ENCODE data around the gene ZNF41.

ZNF41 gene

GRCh38 chrX:47489507-47490275 lies 6.7 kb upstream of the ZNF41 start:
- DNase-seq (ENCODE audit: low spot score) = no peak

GRCh38 chrX:47484885-47485284 lies 1.9 kb upstream of the ZNF41 start:
- no peak for DNase-seq (ENCODE audit: low spot score)

GRCh38 chrX:47483306-47484268 lies 565 bp upstream of the ZNF41 start:
- peak; percentile 24 for DNase-seq (ENCODE audit: low spot score)

- DNase-seq (ENCODE audit: low spot score) = no peak
Observed at GRCh38 chrX:47482065-47482511, 934 bp downstream of the ZNF41 start.

- DNase-seq (ENCODE audit: low spot score) = no peak
Observed at GRCh38 chrX:47481160-47481559, 1.9 kb downstream of the ZNF41 start.

GRCh38 chrX:47480576-47480975 lies 2.4 kb downstream of the ZNF41 start:
- DNase-seq (ENCODE audit: low spot score) = no peak

GRCh38 chrX:47475476-47475875 lies 7.5 kb downstream of the ZNF41 start:
- no peak for DNase-seq (ENCODE audit: low spot score)

- DNase-seq (ENCODE audit: low spot score) = no peak
Observed at GRCh38 chrX:47467106-47467505, 15.9 kb downstream of the ZNF41 start.

- DNase-seq (ENCODE audit: low spot score) = no peak
Observed at GRCh38 chrX:47460561-47460960, 22.5 kb downstream of the ZNF41 start.

- DNase-seq (ENCODE audit: low spot score) = no peak
Observed at GRCh38 chrX:47458528-47458927, 24.5 kb downstream of the ZNF41 start.

GRCh38 chrX:47456080-47456479 lies 26.9 kb downstream of the ZNF41 start:
- DNase-seq (ENCODE audit: low spot score) = no peak

- no peak for DNase-seq (ENCODE audit: low spot score)
Observed at GRCh38 chrX:47452112-47452511, 30.9 kb downstream of the ZNF41 start.

- DNase-seq (ENCODE audit: low spot score) = no peak
Observed at GRCh38 chrX:47448165-47448806, 34.7 kb downstream of the ZNF41 start.

GRCh38 chrX:47447607-47448006 lies 35.4 kb downstream of the ZNF41 start:
- no peak for DNase-seq (ENCODE audit: low spot score)

GRCh38 chrX:47446971-47447370 lies 36.1 kb downstream of the ZNF41 start:
- DNase-seq (ENCODE audit: low spot score) = no peak

- DNase-seq (ENCODE audit: low spot score) = no peak
Observed at GRCh38 chrX:47446431-47446830, 36.6 kb downstream of the ZNF41 start.

GRCh38 chrX:47430925-47431324 lies 52.1 kb downstream of the ZNF41 start:
- DNase-seq (ENCODE audit: low spot score) = no peak

GRCh38 chrX:47422444-47422843 lies 60.6 kb downstream of the ZNF41 start:
- no peak for DNase-seq (ENCODE audit: low spot score)

GRCh38 chrX:47420962-47421361 lies 62.1 kb downstream of the ZNF41 start:
- no peak for DNase-seq (ENCODE audit: low spot score)

GRCh38 chrX:47420265-47420664 lies 62.8 kb downstream of the ZNF41 start:
- DNase-seq (ENCODE audit: low spot score) = no peak

- DNase-seq (ENCODE audit: low spot score) = no peak
Observed at GRCh38 chrX:47413179-47413594, 69.8 kb downstream of the ZNF41 start.
